Esophagus muscularis mucosa (tissue), 3 donors: ENCODE measurements around the gene IRS2.

ENCODE experiments used
- POLR2A ChIP-seq: fragments of 450-650 bp; IDR thresholded peaks from one replicate; pipeline ENCODE4 v1.6.1; 2017; ENCODE audit warnings: antibody characterized with exemption, moderate library complexity, mild to moderate bottlenecking, low read depth
- TF ChIP-seq, protein P1 (sequence below), 3 experiments: fragments of 200-600 bp in 2 of 3; fragments of 450-650 bp in 1 of 3; sonication (generic) in 2 of 3; IDR thresholded peaks; one replicate each; pipeline ENCODE4 v1.5.1; 2017 to 2019; ENCODE audit warnings: antibody characterized with exemption in 3 of 3, mild to moderate bottlenecking in 2 of 3, moderate library complexity in 1 of 3

DNA sequence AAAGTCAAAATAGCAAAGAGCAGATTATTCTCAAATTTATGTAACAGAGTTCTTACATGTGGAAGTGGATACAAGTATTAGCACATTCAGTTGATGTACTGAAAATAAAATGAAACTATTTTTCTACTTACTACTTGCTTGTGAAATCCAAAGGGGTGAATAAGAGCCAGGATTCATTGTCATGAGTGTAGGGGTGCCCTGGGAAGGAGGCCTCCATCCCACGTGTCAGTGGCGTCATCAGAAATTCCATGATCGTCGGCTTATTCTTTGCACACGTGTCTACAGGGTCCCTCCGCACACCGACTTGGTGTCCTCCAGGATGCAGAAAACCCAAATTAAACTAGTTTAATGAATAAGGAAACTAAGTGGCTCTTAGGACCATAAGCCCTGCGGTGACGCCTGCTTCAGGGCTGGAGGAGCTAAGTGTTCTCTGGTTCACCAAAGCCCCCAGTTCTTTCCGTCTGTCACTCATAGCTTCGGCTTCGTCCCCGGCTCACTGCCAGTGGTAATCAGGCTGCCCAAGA, 55.5 kb downstream of the IRS2 start:
- no peak for TF ChIP-seq POLR2A
- TF ChIP-seq, protein P1, sequence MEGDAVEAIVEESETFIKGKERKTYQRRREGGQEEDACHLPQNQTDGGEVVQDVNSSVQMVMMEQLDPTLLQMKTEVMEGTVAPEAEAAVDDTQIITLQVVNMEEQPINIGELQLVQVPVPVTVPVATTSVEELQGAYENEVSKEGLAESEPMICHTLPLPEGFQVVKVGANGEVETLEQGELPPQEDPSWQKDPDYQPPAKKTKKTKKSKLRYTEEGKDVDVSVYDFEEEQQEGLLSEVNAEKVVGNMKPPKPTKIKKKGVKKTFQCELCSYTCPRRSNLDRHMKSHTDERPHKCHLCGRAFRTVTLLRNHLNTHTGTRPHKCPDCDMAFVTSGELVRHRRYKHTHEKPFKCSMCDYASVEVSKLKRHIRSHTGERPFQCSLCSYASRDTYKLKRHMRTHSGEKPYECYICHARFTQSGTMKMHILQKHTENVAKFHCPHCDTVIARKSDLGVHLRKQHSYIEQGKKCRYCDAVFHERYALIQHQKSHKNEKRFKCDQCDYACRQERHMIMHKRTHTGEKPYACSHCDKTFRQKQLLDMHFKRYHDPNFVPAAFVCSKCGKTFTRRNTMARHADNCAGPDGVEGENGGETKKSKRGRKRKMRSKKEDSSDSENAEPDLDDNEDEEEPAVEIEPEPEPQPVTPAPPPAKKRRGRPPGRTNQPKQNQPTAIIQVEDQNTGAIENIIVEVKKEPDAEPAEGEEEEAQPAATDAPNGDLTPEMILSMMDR (IDR thresholded peaks at IDR 0.05), result no peak
